SK-N-SH treated with all-trans-retinoic acid at 6 μM for 48 hours (cell line): ENCODE measurements around the gene BEND5.

Experiments
- ATAC-seq: fragments of 200-7000 bp; cut with Tn5 transposase; 3 replicates; pipeline ENCODE4 v1.9.1; 2020; ENCODE audit warnings: mild to moderate bottlenecking, moderate library complexity
- BACH2 ChIP-seq: fragments of 250-450 bp; sonication (Bioruptor Pico); IDR thresholded peaks from 2 replicates; pipeline ENCODE4 v1.9.0; 2021; ENCODE audit warnings: mild to moderate bottlenecking, borderline replicate concordance
- CSDC2 ChIP-seq: fragments of 250-450 bp; sonication (Bioruptor Pico); IDR thresholded peaks from 2 replicates; pipeline ENCODE4 v1.5.0; 2020; ENCODE audit warnings: mild to moderate bottlenecking, moderate library complexity
- CSRNP3 ChIP-seq: fragments of 250-450 bp; sonication (Bioruptor Pico); IDR thresholded peaks from 2 replicates; pipeline ENCODE4 v1.5.1; 2021; ENCODE audit warnings: mild to moderate bottlenecking, moderate library complexity
- ESRRG ChIP-seq: fragments of 250-450 bp; sonication (Bioruptor Pico); IDR thresholded peaks from 2 replicates; pipeline ENCODE4 v1.6.1; 2021; ENCODE audit warnings: mild to moderate bottlenecking
- GLIS3 ChIP-seq: fragments of 250-450 bp; sonication (Bioruptor Pico); IDR thresholded peaks from 2 replicates; pipeline ENCODE4 v1.5.0; 2020; ENCODE audit warnings: mild to moderate bottlenecking, moderate library complexity
- ISL1 ChIP-seq: fragments of 250-450 bp; sonication (Bioruptor Pico); IDR thresholded peaks from 2 replicates; pipeline ENCODE4 v2.1.2; 2022; ENCODE audit warnings: mild to moderate bottlenecking, moderate library complexity
- OSR1 ChIP-seq: fragments of 250-450 bp; sonication (Bioruptor Pico); IDR thresholded peaks from 2 replicates; pipeline ENCODE4 v1.8.0; 2022; ENCODE audit warnings: moderate library complexity, mild to moderate bottlenecking, inconsistent platforms
- POU6F1 ChIP-seq: fragments of 250-450 bp; sonication (Bioruptor Pico); IDR thresholded peaks from 2 replicates; pipeline ENCODE4 v1.8.0; 2021; ENCODE audit warnings: low read depth, mild to moderate bottlenecking, moderate library complexity, borderline replicate concordance
- PPARA ChIP-seq: fragments of 250-450 bp; sonication (Bioruptor Pico); IDR thresholded peaks from 2 replicates; pipeline ENCODE4 v1.5.0; 2020; ENCODE audit warnings: mild to moderate bottlenecking, borderline replicate concordance
- RARB ChIP-seq: fragments of 250-450 bp; sonication (Bioruptor Pico); IDR thresholded peaks from 2 replicates; pipeline ENCODE4 v1.8.0; 2021; ENCODE audit warnings: mild to moderate bottlenecking, moderate library complexity
- SNAI2 ChIP-seq: fragments of 250-450 bp; sonication (Bioruptor Pico); IDR thresholded peaks from 2 replicates; pipeline ENCODE4 v1.5.0; 2020; ENCODE audit warnings: mild to moderate bottlenecking, moderate library complexity
- TCF4 ChIP-seq: fragments of 250-450 bp; sonication (Bioruptor Pico); IDR thresholded peaks from 2 replicates; pipeline ENCODE4 v1.8.0; 2021; ENCODE audit warnings: mild to moderate bottlenecking, moderate library complexity, borderline replicate concordance
- TOX ChIP-seq: fragments of 250-450 bp; sonication (Bioruptor Pico); IDR thresholded peaks from 2 replicates; pipeline ENCODE4 v1.8.0; 2021; ENCODE audit warnings: mild to moderate bottlenecking, moderate library complexity, borderline replicate concordance
- ZC3H10 ChIP-seq: fragments of 250-450 bp; sonication (Bioruptor Pico); IDR thresholded peaks from 2 replicates; pipeline ENCODE4 v1.5.1; 2021; ENCODE audit warnings: mild to moderate bottlenecking, moderate library complexity
- ZFP3 ChIP-seq: fragments of 250-450 bp; sonication (Bioruptor Pico); IDR thresholded peaks from 2 replicates; pipeline ENCODE4 v1.5.0; 2020; ENCODE audit warnings: mild to moderate bottlenecking, moderate library complexity
- ZFP30 ChIP-seq: fragments of 450-650 bp; formaldehyde crosslinking; IDR thresholded peaks from 2 replicates; pipeline ENCODE4 v1.5.0; 2022; ENCODE audit warnings: mild to moderate bottlenecking, moderate library complexity
- ZNF565 ChIP-seq: fragments of 450-650 bp; formaldehyde crosslinking; conservative IDR thresholded peaks from 2 replicates; pipeline ENCODE4 v1.5.0; 2020; ENCODE audit warnings: low read depth, mild to moderate bottlenecking, moderate library complexity
- ZNF70 ChIP-seq: fragments of 450-650 bp; formaldehyde crosslinking; IDR thresholded peaks from 2 replicates; pipeline ENCODE4 v1.5.0; 2020; ENCODE audit warnings: mild to moderate bottlenecking, moderate library complexity
- ZNF8 ChIP-seq: fragments of 450-650 bp; formaldehyde crosslinking; IDR thresholded peaks from 2 replicates; pipeline ENCODE4 v1.5.0; 2020; ENCODE audit warnings: mild to moderate bottlenecking, moderate library complexity
- TF ChIP-seq, protein P1 (sequence below): fragments of 250-450 bp; sonication (Bioruptor Pico); IDR thresholded peaks from 2 replicates; pipeline ENCODE4 v1.5.0; 2020; ENCODE audit warnings: mild to moderate bottlenecking, moderate library complexity
- TF ChIP-seq, protein P2 (sequence below): fragments of 250-450 bp; sonication (Bioruptor Pico); IDR thresholded peaks from 2 replicates; pipeline ENCODE4 v1.8.0; 2020; ENCODE audit warnings: mild to moderate bottlenecking, moderate library complexity, borderline replicate concordance

The BEND5 gene

GRCh38 chr1:48715921-48716320 is 60.8 kb downstream of the BEND5 start:
- TF ChIP-seq ESRRG (no peak), GLIS3 (CRISPR knock-in tag) (no peak), ZNF70 (CRISPR knock-in tag) (no peak), OSR1 (no peak), CSRNP3 (CRISPR knock-in tag) (no peak), ZC3H10 (CRISPR knock-in tag) (no peak), ZNF8 (CRISPR knock-in tag) (no peak)
- no peak for ATAC-seq

- ATAC-seq = no peak
- TF ChIP-seq POU6F1 (CRISPR knock-in tag) (no peak), TCF4 (CRISPR knock-in tag) (no peak)
- TF ChIP-seq, protein P1, sequence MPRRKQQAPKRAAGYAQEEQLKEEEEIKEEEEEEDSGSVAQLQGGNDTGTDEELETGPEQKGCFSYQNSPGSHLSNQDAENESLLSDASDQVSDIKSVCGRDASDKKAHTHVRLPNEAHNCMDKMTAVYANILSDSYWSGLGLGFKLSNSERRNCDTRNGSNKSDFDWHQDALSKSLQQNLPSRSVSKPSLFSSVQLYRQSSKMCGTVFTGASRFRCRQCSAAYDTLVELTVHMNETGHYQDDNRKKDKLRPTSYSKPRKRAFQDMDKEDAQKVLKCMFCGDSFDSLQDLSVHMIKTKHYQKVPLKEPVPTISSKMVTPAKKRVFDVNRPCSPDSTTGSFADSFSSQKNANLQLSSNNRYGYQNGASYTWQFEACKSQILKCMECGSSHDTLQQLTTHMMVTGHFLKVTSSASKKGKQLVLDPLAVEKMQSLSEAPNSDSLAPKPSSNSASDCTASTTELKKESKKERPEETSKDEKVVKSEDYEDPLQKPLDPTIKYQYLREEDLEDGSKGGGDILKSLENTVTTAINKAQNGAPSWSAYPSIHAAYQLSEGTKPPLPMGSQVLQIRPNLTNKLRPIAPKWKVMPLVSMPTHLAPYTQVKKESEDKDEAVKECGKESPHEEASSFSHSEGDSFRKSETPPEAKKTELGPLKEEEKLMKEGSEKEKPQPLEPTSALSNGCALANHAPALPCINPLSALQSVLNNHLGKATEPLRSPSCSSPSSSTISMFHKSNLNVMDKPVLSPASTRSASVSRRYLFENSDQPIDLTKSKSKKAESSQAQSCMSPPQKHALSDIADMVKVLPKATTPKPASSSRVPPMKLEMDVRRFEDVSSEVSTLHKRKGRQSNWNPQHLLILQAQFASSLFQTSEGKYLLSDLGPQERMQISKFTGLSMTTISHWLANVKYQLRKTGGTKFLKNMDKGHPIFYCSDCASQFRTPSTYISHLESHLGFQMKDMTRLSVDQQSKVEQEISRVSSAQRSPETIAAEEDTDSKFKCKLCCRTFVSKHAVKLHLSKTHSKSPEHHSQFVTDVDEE (CRISPR knock-in tag) = no peak
Measured at GRCh38 chr1:48710915-48711314, 65.8 kb downstream of the BEND5 start.

DNA sequence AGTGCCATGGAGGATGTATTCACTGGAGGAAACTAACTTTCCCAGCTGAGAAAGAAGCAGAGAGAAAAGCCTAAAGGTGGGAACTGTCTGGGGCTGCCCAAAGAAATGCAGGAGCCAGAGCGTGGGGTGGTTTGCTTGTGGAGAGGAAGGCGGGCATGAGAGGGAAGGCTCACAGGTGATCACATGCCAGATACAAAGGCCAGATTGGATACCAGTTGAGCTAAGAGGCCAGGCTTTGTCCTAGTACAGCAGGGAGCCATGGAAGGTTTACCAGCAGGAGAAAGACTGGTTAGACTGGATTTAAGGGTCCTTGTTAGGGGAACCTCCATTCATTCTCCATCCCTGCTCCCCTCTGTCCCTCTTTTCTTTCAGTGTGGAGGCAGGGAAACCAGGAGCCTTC is 66.4 kb downstream of the BEND5 start:
- TF ChIP-seq RARB (CRISPR knock-in tag) (no peak), ZFP3 (CRISPR knock-in tag) (no peak), SNAI2 (CRISPR knock-in tag) (no peak), OSR1 (no peak), ZC3H10 (CRISPR knock-in tag) (no peak), PPARA (no peak), TOX (CRISPR knock-in tag) (no peak)
- TF ChIP-seq, protein P2, sequence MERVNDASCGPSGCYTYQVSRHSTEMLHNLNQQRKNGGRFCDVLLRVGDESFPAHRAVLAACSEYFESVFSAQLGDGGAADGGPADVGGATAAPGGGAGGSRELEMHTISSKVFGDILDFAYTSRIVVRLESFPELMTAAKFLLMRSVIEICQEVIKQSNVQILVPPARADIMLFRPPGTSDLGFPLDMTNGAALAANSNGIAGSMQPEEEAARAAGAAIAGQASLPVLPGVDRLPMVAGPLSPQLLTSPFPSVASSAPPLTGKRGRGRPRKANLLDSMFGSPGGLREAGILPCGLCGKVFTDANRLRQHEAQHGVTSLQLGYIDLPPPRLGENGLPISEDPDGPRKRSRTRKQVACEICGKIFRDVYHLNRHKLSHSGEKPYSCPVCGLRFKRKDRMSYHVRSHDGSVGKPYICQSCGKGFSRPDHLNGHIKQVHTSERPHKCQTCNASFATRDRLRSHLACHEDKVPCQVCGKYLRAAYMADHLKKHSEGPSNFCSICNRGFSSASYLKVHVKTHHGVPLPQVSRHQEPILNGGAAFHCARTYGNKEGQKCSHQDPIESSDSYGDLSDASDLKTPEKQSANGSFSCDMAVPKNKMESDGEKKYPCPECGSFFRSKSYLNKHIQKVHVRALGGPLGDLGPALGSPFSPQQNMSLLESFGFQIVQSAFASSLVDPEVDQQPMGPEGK = no peak
- no peak for ATAC-seq

DNA sequence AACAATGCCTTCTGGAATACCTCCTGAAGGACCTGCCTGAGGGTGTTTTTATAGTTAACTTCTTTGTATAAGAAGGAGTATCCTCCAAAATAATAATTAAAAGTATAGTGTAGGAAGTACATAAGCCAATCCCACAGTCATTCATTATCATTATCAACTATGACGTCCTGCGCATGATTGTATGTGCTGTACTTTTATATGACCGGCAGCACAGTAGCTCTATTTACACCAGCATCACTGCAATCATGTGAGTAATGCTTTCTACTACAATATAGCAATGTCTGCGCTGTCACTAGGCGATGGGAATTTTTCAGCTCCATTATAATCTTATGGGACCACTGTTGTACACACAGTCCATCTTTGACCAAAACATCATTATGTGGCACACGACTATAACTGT is 72.0 kb downstream of the BEND5 start:
- no peak for TF ChIP-seq OSR1
- TF ChIP-seq TOX (CRISPR knock-in tag) = no peak
- no peak for TF ChIP-seq ZFP3 (CRISPR knock-in tag)
- no peak for TF ChIP-seq BACH2
- no peak for TF ChIP-seq ISL1 (CRISPR knock-in tag)
- TF ChIP-seq ZNF565 (CRISPR knock-in tag) = no peak
- TF ChIP-seq ZC3H10 (CRISPR knock-in tag) = no peak
- no peak for TF ChIP-seq GLIS3 (CRISPR knock-in tag)

GRCh38 chr1:48701445-48701844 is 75.2 kb downstream of the BEND5 start:
- TF ChIP-seq ZFP30 (CRISPR knock-in tag) (no peak), ZFP3 (CRISPR knock-in tag) (no peak), ZC3H10 (CRISPR knock-in tag) (no peak), CSDC2 (no peak), ZNF565 (CRISPR knock-in tag) (no peak), OSR1 (no peak), TOX (CRISPR knock-in tag) (no peak), POU6F1 (CRISPR knock-in tag) (no peak)
- TF ChIP-seq, protein P2 = no peak
- TF ChIP-seq, all 23 proteins: peak for 0
- ATAC-seq = no peak

More for the DNA sequence above, 72.0 kb downstream of the BEND5 start:
- no peak for ATAC-seq
